ENCODE data around the gene ARHGAP6.

DNA sequence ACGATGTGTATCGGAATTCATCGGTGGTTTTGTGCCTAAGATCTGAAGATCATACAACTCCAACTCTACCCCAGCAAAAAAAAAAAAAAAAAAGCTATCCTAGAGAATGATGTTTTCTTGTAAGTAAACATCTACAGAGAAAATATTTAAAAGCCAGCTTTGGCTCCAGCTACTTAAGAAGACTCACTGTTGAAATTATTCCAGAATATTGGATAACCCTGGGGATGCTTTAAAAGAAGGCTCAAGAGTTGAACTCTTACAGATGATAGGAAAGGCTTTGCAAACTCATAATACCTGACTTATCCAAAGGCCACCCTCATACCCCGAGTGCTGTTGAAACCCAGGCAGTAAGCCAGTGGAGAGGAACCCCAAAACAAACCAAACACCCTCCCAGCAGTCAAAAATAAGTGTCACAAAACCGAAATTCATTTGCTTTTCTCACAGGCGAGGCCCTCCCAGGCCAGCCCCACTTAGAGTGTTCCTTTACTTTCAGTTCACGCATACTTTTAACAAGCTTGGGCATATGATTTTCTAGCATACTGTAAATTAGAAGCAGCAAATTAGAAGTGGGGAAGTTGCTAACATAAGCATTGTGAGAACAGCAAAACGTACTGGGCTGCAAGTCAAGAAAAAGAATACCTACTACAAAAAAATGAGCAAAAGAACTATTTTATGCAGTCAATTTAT is 375.2 kb downstream of the ARHGAP6 start:
- TF ChIP-seq TAF1 (IDR thresholded peaks at IDR 0.05; ENCODE audit: borderline replicate concordance, low read depth, low read length) (no peak), POLR2AphosphoS5 (IDR thresholded peaks at IDR 0.05; ENCODE audit: low read depth, low read length) (no peak)

Data from GM12892 (cell line).